GM13977 (cell line): ENCODE measurements around the gene WBP1.
A peak's percentile ranks its signal among the peaks of the same experiment; 100 is the strongest.
"Not testable (repeated sequence)": the region's sequence is repeated elsewhere in the genome, so short reads cannot be mapped to it uniquely, and the experiment has no call there.

Source experiments
- DNase-seq: peaks from one replicate; pipeline ENCODE4 v3.0.0; 2012; ENCODE audit warnings: low spot score
- CTCF ChIP-seq: IDR thresholded peaks from 2 replicates; pipeline ENCODE4 v1.5.1; 2012; ENCODE audit warnings: mild to moderate bottlenecking, control low read depth; ENCODE audit not compliant: insufficient read depth; ENCODE audit errors: extremely low read depth, missing control alignments
- in situ Hi-C: fragments of 300-500 bp; cut with MboI; formaldehyde crosslinking; loops from one replicate; pipeline ENCODE4 v1.12.0; 2022; ENCODE audit warnings: low sequenced_read_pairs, low pct_unique_long_range_greater_than_20kb, mixed read lengths, inconsistent platforms; ENCODE audit not compliant: unreplicated experiment

The WBP1 gene

GRCh38 chr2:74481431-74481830 lies 23.2 kb downstream of the WBP1 start:
- no peak for TF ChIP-seq CTCF
- in situ Hi-C loops = loop anchor here (25.0 kb wide), 1 partner anchor 106 kb away; no protein-coding TSS in a partner anchor
- no peak for DNase-seq

GRCh38 chr2:74481961-74482800 lies 23.9 kb downstream of the WBP1 start:
- in situ Hi-C loops = loop anchor here (25.0 kb wide), 1 partner anchor 105 kb away; no protein-coding TSS in a partner anchor
- TF ChIP-seq CTCF = no peak
- peak; percentile 65 for DNase-seq

- DNase-seq = peak; percentile 93
- in situ Hi-C loops = loop anchor here (25.0 kb wide), 1 partner anchor 104 kb away; no protein-coding TSS in a partner anchor
- peak; percentile 95 for TF ChIP-seq CTCF
Observed at GRCh38 chr2:74482801-74483674, 24.8 kb downstream of the WBP1 start, which contains the start of the genes CCDC142 and TTC31. Gene CCDC142 (minus strand): TSS chr2:74482998. CDS start chr2:74482837, 161 bp downstream. Gene TTC31 (plus strand): TSS chr2:74483081. CDS start chr2:74483096, 15 bp downstream.

- in situ Hi-C loops = loop anchor here (25.0 kb wide), 1 partner anchor 104 kb away; no protein-coding TSS in a partner anchor
- not testable (repeated sequence) for DNase-seq
Observed at GRCh38 chr2:74483675-74484164, 25.5 kb downstream of the WBP1 start.

- TF ChIP-seq CTCF = no peak
- DNase-seq = no peak
- in situ Hi-C loops = loop anchor here (25.0 kb wide), 1 partner anchor 101 kb away; no protein-coding TSS in a partner anchor
Observed at GRCh38 chr2:74486141-74486540, 27.9 kb downstream of the WBP1 start.

GRCh38 chr2:74488643-74489481 lies 30.6 kb downstream of the WBP1 start:
- TF ChIP-seq CTCF = no peak
- in situ Hi-C loops = loop anchor here (25.0 kb wide), 1 partner anchor 98 kb away; no protein-coding TSS in a partner anchor

More at GRCh38 chr2:74488643-74489481, 30.6 kb downstream of the WBP1 start:
- DNase-seq = no peak
